ENCODE data around the gene AADACL3.

GRCh38 chr1:12775443-12775842 is 59.5 kb downstream of the AADACL3 start:
- TF ChIP-seq CTCF (IDR thresholded peaks at IDR 0.05; ENCODE audit: low read length) (no peak), EZH2phosphoT487 (IDR thresholded peaks at IDR 0.05; ENCODE audit: low read length) (no peak)

Measured in MM.1S (cell line).